CD4-positive, alpha-beta T cell treated with Interleukin-15 for 1 hour (primary cell): Measurements from ENCODE around the gene UBASH3B.

Experiments
- DNase-seq: peaks from one replicate; pipeline ENCODE4 v3.0.0-alpha.2; 2020

Gene UBASH3B

GRCh38 chr11:122863704-122864326 lies 208.3 kb downstream of the UBASH3B start:
- DNase-seq = peak; percentile 26
